ENCODE measurements around the gene AVP. TPM values are rescaled to one million over a fixed set of nuclear protein-coding genes. Genes with fewer than 3 reads are reported as not detected.

The AVP gene
- total and polyA plus RNA-seq, 2 of the 13 experiments (the other 11 are each of a cell fraction or from before 2014, with no cell fraction given): 0.12 TPM; not detected in 1

DNA sequence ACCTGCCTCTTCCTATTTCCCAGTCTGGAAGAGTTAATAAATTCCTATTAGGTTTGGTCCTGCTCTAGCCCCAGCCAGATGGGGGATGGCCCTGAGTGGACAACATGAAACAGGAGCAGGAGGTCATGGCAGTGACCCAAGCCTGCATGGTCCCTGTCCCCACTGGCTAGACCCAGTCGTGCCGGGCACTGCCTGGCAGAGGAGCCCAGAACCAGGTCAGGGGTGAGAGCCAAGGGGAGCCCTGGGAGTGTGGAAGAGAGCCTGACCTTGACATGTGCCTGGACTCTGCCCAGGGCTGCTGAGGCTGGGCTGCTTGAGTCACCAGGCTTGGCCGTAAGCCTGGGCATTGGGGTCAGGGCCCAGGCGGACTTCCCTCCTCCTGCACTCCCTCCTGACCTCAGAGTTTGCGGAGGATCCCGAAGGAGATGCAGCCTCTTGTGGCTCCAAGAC, 3.6 kb downstream of the AVP start (continued):
- TF ChIP-seq, protein P1, sequence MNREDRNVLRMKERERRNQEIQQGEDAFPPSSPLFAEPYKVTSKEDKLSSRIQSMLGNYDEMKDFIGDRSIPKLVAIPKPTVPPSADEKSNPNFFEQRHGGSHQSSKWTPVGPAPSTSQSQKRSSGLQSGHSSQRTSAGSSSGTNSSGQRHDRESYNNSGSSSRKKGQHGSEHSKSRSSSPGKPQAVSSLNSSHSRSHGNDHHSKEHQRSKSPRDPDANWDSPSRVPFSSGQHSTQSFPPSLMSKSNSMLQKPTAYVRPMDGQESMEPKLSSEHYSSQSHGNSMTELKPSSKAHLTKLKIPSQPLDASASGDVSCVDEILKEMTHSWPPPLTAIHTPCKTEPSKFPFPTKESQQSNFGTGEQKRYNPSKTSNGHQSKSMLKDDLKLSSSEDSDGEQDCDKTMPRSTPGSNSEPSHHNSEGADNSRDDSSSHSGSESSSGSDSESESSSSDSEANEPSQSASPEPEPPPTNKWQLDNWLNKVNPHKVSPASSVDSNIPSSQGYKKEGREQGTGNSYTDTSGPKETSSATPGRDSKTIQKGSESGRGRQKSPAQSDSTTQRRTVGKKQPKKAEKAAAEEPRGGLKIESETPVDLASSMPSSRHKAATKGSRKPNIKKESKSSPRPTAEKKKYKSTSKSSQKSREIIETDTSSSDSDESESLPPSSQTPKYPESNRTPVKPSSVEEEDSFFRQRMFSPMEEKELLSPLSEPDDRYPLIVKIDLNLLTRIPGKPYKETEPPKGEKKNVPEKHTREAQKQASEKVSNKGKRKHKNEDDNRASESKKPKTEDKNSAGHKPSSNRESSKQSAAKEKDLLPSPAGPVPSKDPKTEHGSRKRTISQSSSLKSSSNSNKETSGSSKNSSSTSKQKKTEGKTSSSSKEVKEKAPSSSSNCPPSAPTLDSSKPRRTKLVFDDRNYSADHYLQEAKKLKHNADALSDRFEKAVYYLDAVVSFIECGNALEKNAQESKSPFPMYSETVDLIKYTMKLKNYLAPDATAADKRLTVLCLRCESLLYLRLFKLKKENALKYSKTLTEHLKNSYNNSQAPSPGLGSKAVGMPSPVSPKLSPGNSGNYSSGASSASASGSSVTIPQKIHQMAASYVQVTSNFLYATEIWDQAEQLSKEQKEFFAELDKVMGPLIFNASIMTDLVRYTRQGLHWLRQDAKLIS (CRISPR knock-in tag; IDR thresholded peaks at IDR 0.05): no peak
- TF ChIP-seq SALL1 (CRISPR knock-in tag; IDR thresholded peaks at IDR 0.05) (peak; percentile 58), HOXA3 (CRISPR knock-in tag; IDR thresholded peaks at IDR 0.05) (no peak), ZNF776 (CRISPR knock-in tag; IDR thresholded peaks at IDR 0.05) (0 out of 2 replicates have a peak, but pooled peaks have one; percentile 44), ZFYVE20 (CRISPR knock-in tag; IDR thresholded peaks at IDR 0.05; ENCODE audit: borderline replicate concordance, low read depth) (no peak), MAFG (CRISPR knock-in tag; IDR thresholded peaks at IDR 0.05) (no peak), ZNF562 (CRISPR knock-in tag; IDR thresholded peaks at IDR 0.05; ENCODE audit: borderline replicate concordance) (no peak), MYC (CRISPR knock-in tag; IDR thresholded peaks at IDR 0.05; ENCODE audit: borderline replicate concordance) (0 out of 2 replicates have a peak, but pooled peaks have one; percentile 13), ZC3H4 (CRISPR knock-in tag; IDR thresholded peaks at IDR 0.05; ENCODE audit: borderline replicate concordance) (no peak), ZNF143 (CRISPR knock-in tag; IDR thresholded peaks at IDR 0.05) (no peak), NFATC3 (CRISPR knock-in tag; IDR thresholded peaks at IDR 0.05) (no peak), POLR2AphosphoS5 (IDR thresholded peaks at IDR 0.05; ENCODE audit: low read depth, low read length) (no peak), ZNF230 (CRISPR knock-in tag; IDR thresholded peaks at IDR 0.05) (no peak), HNRNPL (IDR thresholded peaks at IDR 0.05; ENCODE audit: low read depth, low read length) (peak; percentile 94), RXRB (CRISPR knock-in tag; IDR thresholded peaks at IDR 0.05; ENCODE audit: borderline replicate concordance) (peak; percentile 74)
- TF ChIP-seq, protein P2, sequence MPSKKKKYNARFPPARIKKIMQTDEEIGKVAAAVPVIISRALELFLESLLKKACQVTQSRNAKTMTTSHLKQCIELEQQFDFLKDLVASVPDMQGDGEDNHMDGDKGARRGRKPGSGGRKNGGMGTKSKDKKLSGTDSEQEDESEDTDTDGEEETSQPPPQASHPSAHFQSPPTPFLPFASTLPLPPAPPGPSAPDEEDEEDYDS (CRISPR knock-in tag; IDR thresholded peaks at IDR 0.05): no peak
- TF ChIP-seq, protein P3, sequence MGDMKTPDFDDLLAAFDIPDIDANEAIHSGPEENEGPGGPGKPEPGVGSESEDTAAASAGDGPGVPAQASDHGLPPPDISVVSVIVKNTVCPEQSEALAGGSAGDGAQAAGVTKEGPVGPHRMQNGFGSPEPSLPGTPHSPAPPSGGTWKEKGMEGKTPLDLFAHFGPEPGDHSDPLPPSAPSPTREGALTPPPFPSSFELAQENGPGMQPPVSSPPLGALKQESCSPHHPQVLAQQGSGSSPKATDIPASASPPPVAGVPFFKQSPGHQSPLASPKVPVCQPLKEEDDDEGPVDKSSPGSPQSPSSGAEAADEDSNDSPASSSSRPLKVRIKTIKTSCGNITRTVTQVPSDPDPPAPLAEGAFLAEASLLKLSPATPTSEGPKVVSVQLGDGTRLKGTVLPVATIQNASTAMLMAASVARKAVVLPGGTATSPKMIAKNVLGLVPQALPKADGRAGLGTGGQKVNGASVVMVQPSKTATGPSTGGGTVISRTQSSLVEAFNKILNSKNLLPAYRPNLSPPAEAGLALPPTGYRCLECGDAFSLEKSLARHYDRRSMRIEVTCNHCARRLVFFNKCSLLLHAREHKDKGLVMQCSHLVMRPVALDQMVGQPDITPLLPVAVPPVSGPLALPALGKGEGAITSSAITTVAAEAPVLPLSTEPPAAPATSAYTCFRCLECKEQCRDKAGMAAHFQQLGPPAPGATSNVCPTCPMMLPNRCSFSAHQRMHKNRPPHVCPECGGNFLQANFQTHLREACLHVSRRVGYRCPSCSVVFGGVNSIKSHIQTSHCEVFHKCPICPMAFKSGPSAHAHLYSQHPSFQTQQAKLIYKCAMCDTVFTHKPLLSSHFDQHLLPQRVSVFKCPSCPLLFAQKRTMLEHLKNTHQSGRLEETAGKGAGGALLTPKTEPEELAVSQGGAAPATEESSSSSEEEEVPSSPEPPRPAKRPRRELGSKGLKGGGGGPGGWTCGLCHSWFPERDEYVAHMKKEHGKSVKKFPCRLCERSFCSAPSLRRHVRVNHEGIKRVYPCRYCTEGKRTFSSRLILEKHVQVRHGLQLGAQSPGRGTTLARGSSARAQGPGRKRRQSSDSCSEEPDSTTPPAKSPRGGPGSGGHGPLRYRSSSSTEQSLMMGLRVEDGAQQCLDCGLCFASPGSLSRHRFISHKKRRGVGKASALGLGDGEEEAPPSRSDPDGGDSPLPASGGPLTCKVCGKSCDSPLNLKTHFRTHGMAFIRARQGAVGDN (CRISPR knock-in tag; IDR thresholded peaks at IDR 0.05): peak; percentile 69
- TF ChIP-seq, protein P4, sequence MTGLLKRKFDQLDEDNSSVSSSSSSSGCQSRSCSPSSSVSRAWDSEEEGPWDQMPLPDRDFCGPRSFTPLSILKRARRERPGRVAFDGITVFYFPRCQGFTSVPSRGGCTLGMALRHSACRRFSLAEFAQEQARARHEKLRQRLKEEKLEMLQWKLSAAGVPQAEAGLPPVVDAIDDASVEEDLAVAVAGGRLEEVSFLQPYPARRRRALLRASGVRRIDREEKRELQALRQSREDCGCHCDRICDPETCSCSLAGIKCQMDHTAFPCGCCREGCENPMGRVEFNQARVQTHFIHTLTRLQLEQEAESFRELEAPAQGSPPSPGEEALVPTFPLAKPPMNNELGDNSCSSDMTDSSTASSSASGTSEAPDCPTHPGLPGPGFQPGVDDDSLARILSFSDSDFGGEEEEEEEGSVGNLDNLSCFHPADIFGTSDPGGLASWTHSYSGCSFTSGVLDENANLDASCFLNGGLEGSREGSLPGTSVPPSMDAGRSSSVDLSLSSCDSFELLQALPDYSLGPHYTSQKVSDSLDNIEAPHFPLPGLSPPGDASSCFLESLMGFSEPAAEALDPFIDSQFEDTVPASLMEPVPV (CRISPR knock-in tag; IDR thresholded peaks at IDR 0.05): 0 out of 2 replicates have a peak, but pooled peaks have one; percentile 39

All from HepG2 (cell line).